Sigmoid colon (tissue), 4 donors: Measurements from ENCODE around the gene KCTD15.

ENCODE experiments used
- EP300 ChIP-seq, 4 donors: sonication (generic); formaldehyde crosslinking; IDR thresholded peaks; one replicate each; pipeline ENCODE4 v1.6.1; 2017; ENCODE audit warnings: antibody characterized with exemption in 4 of 4
- POLR2A ChIP-seq, 2 donors: fragments of 450-650 bp; IDR thresholded peaks; one replicate each; pipeline ENCODE4 v1.6.1; 2016; ENCODE audit warnings: antibody characterized with exemption in 2 of 2, mild to moderate bottlenecking in 2 of 2, moderate library complexity in 2 of 2
- POLR2AphosphoS5 ChIP-seq, 4 donors: sonication (generic); formaldehyde crosslinking; IDR thresholded peaks; one replicate each; pipeline ENCODE4 v1.6.1; 2017; ENCODE audit warnings: antibody characterized with exemption in 4 of 4
- TF ChIP-seq, protein P1 (sequence below), 4 experiments: fragments of 450-650 bp in 3 of 4; fragments of 200-600 bp in 1 of 4; IDR thresholded peaks; one replicate each; pipeline ENCODE4 v1.5.1; 2016 to 2019; ENCODE audit warnings: antibody characterized with exemption in 4 of 4, mild to moderate bottlenecking in 3 of 4, moderate library complexity in 2 of 4

DNA sequence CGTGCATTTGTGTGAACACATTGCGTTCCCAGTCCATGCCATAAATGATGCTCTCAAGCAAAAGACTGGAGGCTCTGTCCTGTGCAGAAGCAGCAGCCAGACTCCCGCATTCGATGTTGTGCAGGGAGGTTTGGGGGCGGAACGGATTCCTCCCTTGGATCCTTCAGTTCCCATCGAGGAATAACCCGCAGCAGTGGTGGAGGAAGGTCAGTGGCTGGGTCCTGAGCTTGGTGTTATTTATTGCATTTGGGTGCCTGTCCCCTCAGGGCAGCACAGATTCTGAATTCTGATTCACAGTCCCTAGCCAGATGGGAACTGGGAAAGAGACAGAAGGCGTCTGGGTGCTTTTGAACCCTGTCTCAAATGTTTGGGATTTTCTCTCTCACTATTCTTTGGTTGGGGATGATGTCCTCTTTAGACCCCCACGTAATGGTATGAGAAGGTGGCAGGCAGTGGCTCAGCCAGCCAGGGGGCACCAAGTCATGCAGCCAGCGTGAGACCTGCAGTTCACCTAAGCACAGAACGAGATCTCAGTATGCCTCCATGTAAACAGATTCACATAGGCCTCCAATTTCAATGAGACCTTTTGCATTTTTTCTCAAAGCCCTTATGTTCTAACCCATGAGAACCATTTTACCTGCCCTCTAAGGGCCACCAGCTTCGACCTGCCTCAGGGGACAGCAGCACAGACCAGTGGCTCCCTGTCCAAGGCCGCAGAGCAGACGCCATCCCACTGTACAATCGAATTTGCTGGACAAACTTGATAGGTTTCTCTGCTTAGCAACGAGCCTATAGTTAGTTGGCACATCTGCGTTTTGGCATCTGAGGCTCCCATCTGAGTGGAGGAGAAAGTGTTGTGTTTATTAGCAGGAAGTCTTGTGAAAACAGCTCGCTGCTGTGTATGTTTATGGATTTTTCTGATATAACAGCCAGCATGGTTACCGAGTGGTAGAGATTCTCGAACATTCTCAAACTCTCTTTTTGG is 17.8 kb downstream of the KCTD15 start:
- TF ChIP-seq, protein P1, sequence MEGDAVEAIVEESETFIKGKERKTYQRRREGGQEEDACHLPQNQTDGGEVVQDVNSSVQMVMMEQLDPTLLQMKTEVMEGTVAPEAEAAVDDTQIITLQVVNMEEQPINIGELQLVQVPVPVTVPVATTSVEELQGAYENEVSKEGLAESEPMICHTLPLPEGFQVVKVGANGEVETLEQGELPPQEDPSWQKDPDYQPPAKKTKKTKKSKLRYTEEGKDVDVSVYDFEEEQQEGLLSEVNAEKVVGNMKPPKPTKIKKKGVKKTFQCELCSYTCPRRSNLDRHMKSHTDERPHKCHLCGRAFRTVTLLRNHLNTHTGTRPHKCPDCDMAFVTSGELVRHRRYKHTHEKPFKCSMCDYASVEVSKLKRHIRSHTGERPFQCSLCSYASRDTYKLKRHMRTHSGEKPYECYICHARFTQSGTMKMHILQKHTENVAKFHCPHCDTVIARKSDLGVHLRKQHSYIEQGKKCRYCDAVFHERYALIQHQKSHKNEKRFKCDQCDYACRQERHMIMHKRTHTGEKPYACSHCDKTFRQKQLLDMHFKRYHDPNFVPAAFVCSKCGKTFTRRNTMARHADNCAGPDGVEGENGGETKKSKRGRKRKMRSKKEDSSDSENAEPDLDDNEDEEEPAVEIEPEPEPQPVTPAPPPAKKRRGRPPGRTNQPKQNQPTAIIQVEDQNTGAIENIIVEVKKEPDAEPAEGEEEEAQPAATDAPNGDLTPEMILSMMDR (IDR thresholded peaks at IDR 0.05) = no peak
- no peak for TF ChIP-seq POLR2A (IDR thresholded peaks at IDR 0.05)
- TF ChIP-seq POLR2AphosphoS5 (IDR thresholded peaks at IDR 0.05) = no peak
- no peak for TF ChIP-seq EP300 (IDR thresholded peaks at IDR 0.05)
